Mononuclear cell (primary cell): Measurements from ENCODE around the gene C14orf119. TPM values are rescaled to one million over a fixed set of nuclear protein-coding genes. Genes with fewer than 3 reads are reported as not detected.

ENCODE experiments used
- H3K27me3 ChIP-seq: 2 replicates; pipeline ENCODE4 v1.6.0; 2011; ENCODE audit warnings: low read length, control low read depth; ENCODE audit not compliant: insufficient read depth
- H3K4me1 ChIP-seq: 2 replicates; pipeline ENCODE4 v1.5.1; 2011; ENCODE audit warnings: mild to moderate bottlenecking, low read length, control low read depth; ENCODE audit not compliant: insufficient read depth
- H3K4me3 ChIP-seq: 2 replicates; pipeline ENCODE4 v1.5.1; 2011; ENCODE audit warnings: mild to moderate bottlenecking, low read length, moderate library complexity
- H3K9me3 ChIP-seq: 2 replicates; pipeline ENCODE4 v1.5.1; 2011; ENCODE audit warnings: low read depth, mild to moderate bottlenecking, control low read depth, low read length
- total RNA-seq: library from RNA; depleted of rRNA; stranded (reverse); fragments of >200 nt; gene quantifications from one replicate; pipeline ENCODE4 v1.2.3, GENCODE V29; 2012

The C14orf119 gene
- total RNA-seq, 1 donor: 5.2 TPM

GRCh38 chr14:23131482-23131881 is 36.2 kb downstream of the C14orf119 start:
- Histone ChIP-seq H3K4me1 (peaks cover 18% of the 10 kb centered on the region), H3K9me3 (no peaks in the 10 kb centered on the region), H3K4me3 (no peak overlapping the region), H3K27me3 (no peaks in the 10 kb centered on the region)

GRCh38 chr14:23132970-23133369 is 37.7 kb downstream of the C14orf119 start:
- no peaks in the 10 kb centered on the region for H3K27me3 ChIP-seq
- H3K4me1 ChIP-seq: peaks cover 18% of the 10 kb centered on the region
- no peak overlapping the region for H3K4me3 ChIP-seq
- no peaks in the 10 kb centered on the region for H3K9me3 ChIP-seq

DNA sequence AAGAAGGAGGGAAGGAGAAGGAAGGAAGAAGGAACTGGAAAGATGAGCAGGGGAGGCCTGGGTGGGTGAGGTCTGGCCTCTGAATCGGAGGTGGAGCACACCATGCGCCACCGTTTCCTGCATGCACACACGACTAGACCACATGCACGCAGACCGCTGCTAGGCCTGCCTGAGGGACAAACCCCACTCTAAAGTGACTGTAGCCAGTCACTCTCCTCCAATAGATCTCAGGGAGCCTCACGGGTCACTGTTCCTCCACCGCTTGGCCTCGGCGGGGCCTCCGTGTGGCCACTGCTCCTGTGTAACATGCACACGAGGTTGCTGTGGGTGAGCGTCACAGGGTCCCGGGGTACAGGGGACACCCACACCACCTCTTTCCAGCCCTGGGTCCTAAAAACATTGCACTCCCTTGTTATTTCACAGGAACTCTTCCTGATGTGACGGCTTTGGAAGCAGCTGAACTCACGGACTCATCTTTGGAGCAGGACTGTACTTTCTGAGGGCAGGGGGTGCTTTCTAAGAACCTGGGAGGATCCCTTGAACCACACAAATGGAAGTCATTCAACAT is 41.3 kb downstream of the C14orf119 start:
- no peaks in the 10 kb centered on the region for H3K4me1 ChIP-seq
- no peaks in the 10 kb centered on the region for H3K9me3 ChIP-seq
- no peak overlapping the region for H3K4me3 ChIP-seq
- no peaks in the 10 kb centered on the region for H3K27me3 ChIP-seq

DNA sequence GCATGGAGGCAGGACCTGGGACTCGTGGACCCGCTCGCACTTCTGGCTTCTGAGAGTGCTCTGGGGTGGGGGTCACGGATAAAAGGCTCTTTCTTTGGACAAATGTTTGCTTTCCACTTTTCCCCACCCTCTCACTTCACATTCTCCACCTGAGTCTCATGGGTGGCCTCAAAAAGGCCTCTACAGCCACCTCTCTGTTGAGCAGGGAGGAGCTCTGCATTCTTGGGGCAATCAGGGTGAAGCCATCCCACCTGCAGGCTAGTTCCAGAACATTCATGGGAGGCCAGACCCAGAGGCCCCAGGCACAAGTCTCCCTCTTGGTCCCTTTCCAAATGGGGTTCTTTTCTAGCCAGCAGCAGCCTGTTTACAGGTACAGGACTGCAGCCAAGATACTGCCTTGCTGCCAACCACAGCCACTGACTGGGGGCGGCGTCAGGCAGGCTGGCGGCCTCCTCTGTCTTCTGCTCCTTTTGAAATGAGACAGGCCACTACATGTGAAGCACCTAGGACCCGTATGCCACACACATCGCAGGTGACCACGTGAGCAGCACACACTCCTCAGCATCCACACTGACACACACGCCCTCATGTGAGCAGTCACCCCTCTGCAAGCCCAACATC is 42.0 kb downstream of the C14orf119 start:
- H3K4me1 ChIP-seq: no peaks in the 10 kb centered on the region
- no peak overlapping the region for H3K4me3 ChIP-seq
- H3K27me3 ChIP-seq: no peaks in the 10 kb centered on the region
- no peaks in the 10 kb centered on the region for H3K9me3 ChIP-seq

DNA sequence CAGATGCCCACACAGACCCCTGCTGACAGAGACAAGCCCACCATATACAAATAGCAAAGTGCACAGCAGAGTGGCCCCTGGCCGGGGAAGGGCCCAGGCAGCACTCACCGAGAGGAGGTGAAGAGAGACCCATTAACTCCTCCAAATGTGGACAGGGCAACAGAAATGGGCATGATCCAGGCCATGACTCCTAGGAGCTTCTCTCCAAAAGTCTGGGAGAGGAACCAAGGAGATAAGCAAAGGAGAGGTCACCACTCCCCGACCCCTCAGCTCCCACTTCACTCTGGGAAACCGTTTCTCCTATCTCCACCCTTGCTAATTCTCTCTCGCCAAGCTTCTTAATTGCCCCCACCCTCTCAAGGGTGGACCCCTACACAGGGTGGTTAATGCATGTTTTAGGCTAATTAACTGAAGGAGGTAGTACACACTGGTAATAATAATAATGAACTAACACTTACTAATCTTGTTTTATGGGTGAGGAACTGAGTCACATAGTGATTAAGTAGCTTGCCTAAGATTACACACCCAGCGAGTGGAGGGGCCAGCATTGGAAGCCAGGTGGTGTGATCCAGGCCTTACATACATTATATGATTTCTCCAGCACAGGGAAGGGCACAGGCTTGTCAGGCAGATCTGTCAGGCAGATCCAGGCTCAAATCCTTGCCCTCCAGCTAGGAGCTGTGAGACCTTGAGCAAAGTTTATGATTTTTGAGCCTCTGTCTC is 42.7 kb downstream of the C14orf119 start:
- Histone ChIP-seq H3K9me3 (no peaks in the 10 kb centered on the region), H3K4me1 (no peaks in the 10 kb centered on the region), H3K4me3 (no peak overlapping the region), H3K27me3 (no peaks in the 10 kb centered on the region)

DNA sequence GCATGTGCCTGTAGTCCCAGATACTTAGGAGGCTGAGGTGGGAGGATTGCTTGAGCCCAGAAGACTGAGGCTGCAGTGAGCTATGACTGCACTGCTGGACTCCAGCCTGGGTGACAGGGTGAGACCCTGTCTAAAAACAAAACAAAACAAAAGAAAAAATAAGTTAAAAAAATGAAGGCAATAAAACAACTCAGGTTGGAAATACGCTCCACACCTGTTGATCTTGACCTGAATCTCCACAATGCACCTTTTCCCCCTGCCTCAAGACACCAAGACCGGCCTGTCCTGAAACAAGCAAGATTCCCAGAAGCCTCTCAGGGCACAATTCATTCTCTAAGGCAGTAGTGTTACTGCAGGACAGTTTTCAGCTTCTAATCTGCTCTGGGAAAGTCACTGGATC is 44.6 kb downstream of the C14orf119 start:
- no peaks in the 10 kb centered on the region for H3K27me3 ChIP-seq
- H3K4me3 ChIP-seq: no peak overlapping the region
- H3K4me1 ChIP-seq: no peaks in the 10 kb centered on the region
- H3K9me3 ChIP-seq: no peaks in the 10 kb centered on the region

GRCh38 chr14:23140371-23140770 is 45.1 kb downstream of the C14orf119 start:
- Histone ChIP-seq H3K9me3 (no peaks in the 10 kb centered on the region), H3K27me3 (no peaks in the 10 kb centered on the region), H3K4me3 (no peak overlapping the region), H3K4me1 (no peaks in the 10 kb centered on the region)

GRCh38 chr14:23141706-23142444 is 46.6 kb downstream of the C14orf119 start:
- H3K4me1 ChIP-seq: no peaks in the 10 kb centered on the region
- no peaks in the 10 kb centered on the region for H3K9me3 ChIP-seq
- H3K27me3 ChIP-seq: no peaks in the 10 kb centered on the region
- H3K4me3 ChIP-seq: no peak overlapping the region

GRCh38 chr14:23142826-23143225 is 47.5 kb downstream of the C14orf119 start:
- Histone ChIP-seq H3K4me1 (no peaks in the 10 kb centered on the region), H3K27me3 (no peaks in the 10 kb centered on the region), H3K4me3 (no peak overlapping the region), H3K9me3 (no peaks in the 10 kb centered on the region)

GRCh38 chr14:23143911-23144310 is 48.6 kb downstream of the C14orf119 start:
- Histone ChIP-seq H3K9me3 (no peaks in the 10 kb centered on the region), H3K27me3 (no peaks in the 10 kb centered on the region), H3K4me3 (no peak overlapping the region), H3K4me1 (no peaks in the 10 kb centered on the region)

DNA sequence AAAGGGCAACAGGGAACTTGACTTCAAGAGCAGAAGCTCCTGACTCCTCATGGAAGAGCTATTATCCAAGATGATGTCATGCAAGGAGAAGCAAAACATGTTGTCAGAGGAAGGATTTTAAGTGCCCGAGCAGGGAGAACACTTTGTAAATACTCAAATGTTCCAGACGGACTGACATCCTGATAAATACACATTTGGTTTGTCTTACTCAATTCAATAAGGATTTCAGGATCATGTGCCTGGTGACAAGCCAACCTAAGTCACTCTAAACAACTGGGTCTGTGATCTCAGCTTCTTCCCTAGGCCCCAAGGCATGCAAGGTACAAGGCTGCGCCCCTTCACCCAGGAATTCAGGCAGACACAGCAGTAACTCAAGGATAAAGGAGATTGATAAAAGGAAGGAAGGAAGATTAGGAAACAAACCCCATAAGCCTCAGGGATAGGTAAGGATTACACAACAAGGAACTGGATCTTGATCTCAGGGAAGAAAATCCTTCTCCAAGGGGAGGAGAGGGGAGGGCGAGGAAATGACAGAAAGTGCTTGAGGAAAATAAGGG is 50.6 kb downstream of the C14orf119 start:
- no peaks in the 10 kb centered on the region for H3K27me3 ChIP-seq
- no peaks in the 10 kb centered on the region for H3K9me3 ChIP-seq
- no peaks in the 10 kb centered on the region for H3K4me1 ChIP-seq
- H3K4me3 ChIP-seq: no peak overlapping the region

- no peak overlapping the region for H3K4me3 ChIP-seq
- no peaks in the 10 kb centered on the region for H3K4me1 ChIP-seq
- H3K9me3 ChIP-seq: no peaks in the 10 kb centered on the region
- H3K27me3 ChIP-seq: no peaks in the 10 kb centered on the region
Observed at GRCh38 chr14:23146351-23146910, 51.1 kb downstream of the C14orf119 start.

DNA sequence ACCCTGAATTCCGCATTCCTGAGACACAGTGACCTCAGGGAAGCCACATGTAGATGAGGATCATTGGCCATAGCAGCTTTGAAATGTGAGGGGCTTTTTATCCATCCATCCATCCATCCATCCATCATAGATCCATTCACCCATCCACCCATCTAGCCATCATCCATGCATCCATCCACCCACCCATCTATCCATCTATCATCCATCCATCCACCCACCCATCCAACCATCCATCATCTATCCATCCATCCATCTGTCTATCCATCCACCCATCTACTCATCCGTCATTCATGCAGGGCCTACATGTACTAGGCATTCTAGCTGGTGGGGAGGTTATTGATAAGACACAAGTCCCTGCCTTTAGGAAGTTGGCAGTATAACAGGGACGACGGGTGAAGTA is 51.7 kb downstream of the C14orf119 start:
- Histone ChIP-seq H3K4me3 (no peak overlapping the region), H3K27me3 (no peaks in the 10 kb centered on the region), H3K9me3 (no peaks in the 10 kb centered on the region), H3K4me1 (no peaks in the 10 kb centered on the region)

- no peaks in the 10 kb centered on the region for H3K27me3 ChIP-seq
- H3K4me1 ChIP-seq: no peaks in the 10 kb centered on the region
- no peaks in the 10 kb centered on the region for H3K9me3 ChIP-seq
- no peak overlapping the region for H3K4me3 ChIP-seq
Observed at GRCh38 chr14:23147676-23148075, 52.4 kb downstream of the C14orf119 start.
